Measurements from ENCODE around the gene ZNF791.
"Not testable (repeated sequence)": the region's sequence is repeated elsewhere in the genome, so short reads cannot be mapped to it uniquely, and the experiment has no call there.

ZNF791 gene

DNA sequence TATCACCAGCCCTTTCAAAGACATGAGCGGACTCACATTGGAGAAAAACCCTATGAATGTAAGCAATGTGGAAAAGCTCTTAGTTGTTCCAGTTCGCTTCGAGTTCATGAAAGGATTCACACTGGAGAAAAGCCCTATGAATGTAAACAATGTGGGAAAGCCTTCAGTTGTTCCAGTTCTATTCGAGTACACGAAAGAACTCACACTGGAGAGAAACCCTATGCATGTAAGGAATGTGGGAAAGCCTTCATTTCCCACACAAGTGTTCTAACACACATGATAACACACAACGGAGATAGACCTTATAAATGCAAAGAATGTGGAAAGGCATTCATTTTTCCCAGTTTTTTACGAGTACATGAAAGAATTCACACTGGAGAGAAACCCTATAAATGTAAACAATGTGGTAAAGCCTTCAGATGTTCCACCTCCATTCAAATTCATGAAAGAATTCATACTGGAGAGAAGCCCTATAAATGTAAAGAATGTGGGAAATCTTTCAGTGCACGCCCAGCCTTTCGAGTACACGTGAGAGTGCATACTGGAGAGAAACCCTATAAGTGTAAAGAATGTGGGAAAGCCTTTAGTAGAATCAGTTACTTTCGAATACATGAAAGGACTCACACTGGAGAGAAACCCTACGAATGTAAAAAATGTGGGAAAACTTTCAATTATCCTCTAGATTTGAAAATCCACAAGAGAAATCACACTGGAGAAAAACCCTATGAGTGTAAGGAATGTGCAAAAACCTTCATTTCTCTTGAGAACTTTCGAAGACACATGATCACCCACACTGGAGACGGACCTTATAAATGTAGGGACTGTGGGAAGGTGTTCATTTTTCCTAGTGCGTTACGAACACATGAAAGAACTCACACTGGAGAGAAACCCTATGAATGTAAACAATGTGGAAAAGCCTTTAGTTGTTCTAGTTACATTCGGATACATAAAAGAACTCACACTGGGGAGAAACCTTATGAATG lies 17.6 kb downstream of the ZNF791 start:
- no peak for DNase-seq

DNA sequence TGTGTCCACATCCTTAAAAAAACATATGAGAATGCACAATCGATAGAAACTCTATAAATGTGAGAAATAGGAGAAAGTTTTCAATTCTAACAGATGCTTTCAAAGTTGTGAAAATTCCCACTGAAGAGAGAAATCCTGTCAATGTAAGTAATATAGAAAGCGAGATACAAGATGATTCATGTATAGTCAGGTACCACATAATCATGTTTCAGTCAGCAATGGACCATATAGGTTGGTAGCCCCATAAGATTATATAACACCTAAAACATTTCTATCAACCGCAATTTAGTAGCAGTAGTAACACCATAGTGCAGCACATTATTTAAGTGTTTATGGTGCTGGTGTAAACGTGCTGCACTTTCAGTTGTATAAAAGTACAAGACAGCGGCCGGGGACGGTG lies 18.5 kb downstream of the ZNF791 start:
- DNase-seq, result no peak

DNA sequence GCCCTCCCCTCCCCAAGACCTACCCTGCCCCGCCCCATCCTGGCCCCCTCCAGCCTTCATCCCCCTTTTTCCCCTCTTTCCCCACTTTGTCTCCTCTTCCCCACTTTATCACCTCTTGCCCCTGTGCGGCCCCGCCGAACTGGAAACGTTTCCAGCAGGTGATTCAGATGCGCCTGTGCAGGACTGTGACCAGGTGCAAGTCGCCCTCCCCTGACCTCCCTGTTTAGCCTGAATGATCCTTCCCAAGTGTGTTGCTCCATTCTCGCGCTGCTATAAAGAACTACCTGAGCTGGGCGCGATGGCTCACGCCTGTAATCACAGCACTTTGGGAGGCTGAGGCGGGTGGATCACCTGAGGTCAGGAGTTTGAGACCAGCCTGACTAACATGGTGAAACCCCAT lies 25.9 kb downstream of the ZNF791 start:
- DNase-seq, result no peak

DNA sequence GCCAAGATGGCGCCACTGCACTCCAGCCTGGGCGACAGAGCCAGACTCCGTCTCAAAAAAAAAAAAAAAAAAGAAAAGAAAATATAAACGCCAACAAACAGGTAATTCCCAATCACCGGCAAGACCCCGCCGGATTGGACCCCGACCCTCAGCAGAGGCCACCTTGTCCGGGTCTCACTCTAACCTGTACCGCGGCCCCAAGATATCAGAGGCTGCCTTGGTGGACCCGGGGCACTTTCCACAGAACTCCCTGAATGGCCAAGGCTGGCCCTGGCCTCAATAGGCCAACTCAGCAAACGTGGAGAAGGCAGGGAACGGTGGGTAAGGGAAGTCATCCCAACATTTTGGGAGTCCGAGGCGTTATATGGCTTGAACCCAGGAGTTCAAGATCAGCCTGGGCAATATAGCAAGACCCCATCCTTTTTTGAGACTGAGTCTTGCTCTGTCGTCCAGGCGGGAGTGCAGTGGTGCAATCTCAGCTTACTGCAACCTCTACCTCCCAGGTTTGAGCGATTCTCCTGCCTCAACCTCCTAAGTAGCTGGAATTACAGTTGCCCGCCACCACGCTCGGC lies 28.0 kb downstream of the ZNF791 start:
- DNase-seq, result no peak

DNA sequence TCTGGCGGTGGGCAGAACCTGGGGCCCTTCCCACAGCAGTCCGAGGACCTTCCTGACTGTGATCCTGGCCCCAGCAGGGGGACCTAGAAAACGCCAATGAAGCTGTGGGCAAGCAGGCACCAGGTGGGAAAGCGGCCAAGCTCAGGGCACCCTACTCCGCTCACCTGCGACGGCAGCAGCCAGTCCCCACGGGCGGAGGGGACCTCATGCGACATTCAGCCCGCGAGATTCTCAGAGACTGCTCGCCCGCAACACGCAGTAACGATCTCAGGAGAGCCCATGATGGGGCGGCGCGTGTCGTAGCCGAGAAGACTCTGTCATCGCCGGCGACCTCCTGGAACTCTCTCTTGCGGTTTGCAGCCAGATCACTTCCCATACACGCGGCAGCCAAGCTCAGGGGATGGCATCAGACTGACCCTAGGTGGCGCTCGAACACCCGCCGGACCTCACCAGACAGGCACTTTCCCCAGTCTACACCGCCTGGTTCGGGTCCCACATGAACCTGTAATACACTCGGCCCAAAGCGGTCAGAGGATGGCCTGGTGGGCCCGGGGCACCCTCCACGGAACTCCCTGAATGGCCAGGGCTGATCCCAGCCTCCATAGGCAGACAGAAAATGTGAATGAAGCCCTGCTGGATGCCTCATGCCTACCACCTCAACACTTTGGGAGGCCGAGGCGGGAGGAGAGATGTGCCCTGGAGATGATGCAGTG lies 29.3 kb downstream of the ZNF791 start:
- peak; percentile 79 for DNase-seq

DNA sequence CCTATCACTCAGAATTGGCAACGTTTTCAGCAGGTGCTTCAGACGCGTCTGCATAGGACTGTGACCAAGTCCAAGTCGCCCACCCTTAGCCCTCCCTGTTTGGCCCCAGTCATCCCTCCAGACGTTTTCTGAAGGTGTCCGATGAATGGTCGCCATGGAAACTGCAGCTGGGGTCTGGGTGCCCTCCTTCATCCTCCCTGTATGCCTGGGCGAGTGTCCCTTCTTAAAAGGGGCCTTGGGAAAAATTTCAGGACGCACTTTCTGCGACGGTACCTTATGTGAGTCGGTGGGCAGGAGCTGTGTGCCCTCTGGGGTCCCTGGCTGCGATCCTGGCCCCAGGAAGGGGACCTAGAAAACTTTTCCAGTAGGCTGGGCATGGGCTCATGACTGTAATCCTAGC lies 30.7 kb downstream of the ZNF791 start:
- no peak for DNase-seq

DNA sequence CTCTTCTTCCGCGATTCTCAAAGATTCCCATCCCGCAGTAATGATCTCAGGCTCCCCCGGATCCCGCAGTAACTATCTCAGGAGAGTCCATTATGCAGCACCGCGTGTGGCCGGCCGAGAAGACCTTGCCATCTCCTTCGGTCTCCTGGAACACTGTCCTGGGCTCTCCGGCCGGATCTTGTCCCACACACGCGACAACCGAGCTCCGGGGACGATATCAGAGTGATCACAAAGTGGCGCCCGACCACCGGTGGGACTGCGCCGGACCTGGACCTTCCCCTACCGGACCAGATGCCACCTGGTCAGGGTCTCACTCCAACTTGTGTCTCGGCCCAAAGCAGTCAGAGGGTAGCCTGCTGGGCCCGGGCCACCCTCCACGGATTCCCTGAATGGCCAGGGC lies 31.8 kb downstream of the ZNF791 start:
- DNase-seq, result no peak

DNA sequence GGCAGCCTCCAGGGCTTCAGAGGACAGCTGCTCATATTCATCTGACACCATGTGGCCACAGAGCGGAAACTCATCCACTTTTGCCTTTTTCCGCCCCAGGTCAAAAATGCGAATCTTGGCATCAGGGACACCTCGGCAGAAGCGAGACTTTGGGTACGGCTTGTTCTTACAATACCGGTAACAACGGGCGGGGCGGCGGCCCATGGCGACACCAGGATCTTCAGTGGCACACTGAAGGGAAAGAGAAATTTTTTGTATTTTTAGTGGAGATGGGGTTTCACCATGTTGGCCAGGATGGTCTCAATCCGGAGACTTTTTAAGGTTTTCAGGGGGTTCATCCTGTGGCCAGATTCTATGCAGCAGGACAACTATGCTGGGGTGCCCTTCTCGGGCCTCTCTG lies 33.0 kb downstream of the ZNF791 start:
- not testable (repeated sequence) for DNase-seq

DNA sequence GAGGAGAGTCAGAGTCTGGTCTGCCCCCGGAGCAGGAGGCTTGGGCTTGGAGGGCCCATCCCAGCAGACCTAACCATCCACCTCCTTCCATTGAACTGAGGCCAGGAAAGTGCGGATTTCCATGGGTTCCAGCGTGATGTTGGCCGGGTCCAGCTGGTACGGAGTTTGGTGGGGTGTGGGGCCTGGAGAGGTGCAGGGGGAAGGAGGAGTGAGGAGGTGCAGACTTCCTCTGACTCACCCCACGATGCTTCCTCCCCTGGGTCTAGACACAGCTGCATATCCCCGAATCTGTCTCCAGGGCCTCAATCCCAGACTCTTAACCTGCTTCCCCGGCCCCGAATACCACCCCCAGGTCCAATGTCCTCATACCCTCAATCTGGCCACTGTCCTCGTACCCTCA lies 35.8 kb downstream of the ZNF791 start:
- DNase-seq, result no peak

DNA sequence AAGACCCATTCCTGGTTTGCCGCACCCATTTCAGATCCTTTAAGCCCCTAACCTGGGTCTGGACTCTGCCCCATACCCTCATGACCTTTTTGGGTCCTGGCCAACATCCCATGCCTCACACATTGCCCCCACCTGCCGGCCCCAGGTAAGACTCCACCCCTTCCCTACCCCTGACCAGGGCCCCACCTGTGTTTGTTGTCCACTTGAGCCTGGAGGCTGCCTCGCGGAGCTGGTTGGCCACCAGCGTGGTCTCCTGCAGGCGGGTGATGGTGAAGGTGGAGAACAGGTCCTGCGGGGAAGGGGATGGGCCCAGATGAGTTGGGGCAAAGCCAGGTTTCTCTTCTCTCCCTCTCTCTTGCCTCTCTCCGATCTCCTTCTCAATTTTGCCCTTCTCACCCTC lies 36.3 kb downstream of the ZNF791 start:
- no peak for DNase-seq

DNA sequence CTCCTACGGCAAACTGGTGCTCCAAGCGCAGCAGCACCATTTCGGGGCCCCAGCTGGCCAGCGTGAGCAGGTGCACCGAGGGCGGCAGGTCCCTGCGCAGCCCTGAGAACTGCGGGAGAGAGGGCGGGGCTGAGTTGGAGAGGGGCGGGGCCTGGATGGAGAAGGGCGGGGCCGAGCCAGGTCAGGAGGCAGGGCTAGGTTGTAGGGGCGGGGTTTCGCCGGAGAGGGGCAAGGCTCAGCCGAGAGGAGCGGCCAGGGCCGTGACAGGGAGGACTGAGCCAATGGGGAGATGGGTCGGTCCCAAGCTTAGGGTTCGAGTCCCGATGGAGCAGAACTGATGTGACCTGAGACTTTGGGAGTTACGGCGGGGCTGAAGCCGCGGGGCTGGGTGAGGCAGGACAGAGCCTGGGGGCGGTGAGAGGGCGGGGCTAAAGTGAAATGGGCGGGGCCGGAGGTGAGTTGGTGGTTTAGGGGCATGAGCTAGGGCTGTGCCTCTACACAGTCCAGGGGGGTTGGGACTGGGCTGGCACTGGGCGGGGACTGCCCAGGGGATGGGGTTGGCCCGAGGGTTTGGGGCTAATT lies 36.9 kb downstream of the ZNF791 start:
- DNase-seq, result peak; percentile 63

DNA sequence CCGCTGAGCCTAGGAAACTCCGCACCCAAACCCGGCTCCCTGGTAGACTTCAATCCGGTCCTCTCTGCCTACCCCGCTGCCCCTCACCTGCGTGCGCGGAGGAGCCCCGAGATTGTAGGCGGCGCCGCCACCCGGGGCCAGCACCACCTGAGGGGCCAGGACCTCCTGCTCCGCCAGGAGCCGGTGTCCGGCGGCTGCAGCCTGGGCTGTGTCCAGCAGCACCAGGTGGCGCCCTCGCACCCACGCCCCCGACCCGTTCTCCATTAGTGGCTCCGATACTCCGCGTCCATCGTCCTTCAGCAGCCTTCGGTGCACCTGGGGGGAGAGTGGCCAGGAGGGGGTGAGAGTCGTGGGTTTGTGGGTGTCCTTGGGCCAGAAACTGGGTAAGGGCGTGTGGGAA lies 37.4 kb downstream of the ZNF791 start:
- peak; percentile 51 for DNase-seq

DNA sequence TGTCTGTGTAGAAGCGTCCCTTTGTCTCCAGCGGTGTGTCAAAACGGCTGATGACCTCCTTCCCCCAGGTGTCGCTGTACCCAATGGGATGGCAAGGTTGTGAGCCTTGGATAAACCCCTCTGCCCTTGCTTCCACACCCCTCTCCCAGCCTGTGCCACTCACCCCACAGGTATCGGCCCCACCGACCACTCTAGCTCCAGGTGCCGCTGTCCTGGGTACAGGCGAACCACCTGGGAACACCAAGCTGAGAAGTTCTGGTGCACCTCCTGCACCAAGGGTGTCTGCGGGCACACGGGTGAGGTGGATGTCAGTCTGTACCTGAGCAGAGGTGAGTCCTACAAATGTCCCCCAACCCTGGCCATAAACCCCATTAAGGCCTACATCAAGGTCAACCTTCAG lies 39.2 kb downstream of the ZNF791 start:
- DNase-seq, result no peak

DNA sequence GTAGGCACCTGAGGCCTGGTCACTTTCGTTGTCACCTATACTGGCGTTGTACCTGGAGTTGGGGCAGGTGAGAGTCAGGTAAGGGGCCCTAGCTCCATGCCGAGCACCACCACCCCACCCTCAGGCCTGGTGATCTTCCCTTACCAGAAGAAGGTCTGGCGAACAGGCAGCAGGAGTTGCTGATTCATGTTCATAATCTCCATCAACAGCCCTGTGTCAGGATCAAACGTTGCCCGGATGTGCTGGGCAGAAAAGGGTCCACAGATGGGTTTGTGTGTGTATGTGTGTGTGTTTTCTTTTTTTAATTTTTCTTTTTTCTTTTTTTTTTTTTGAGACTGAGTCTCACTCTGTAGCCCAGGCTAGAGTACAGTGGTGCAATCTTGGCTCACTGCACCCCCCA lies 41.5 kb downstream of the ZNF791 start:
- DNase-seq, result no peak

DNA sequence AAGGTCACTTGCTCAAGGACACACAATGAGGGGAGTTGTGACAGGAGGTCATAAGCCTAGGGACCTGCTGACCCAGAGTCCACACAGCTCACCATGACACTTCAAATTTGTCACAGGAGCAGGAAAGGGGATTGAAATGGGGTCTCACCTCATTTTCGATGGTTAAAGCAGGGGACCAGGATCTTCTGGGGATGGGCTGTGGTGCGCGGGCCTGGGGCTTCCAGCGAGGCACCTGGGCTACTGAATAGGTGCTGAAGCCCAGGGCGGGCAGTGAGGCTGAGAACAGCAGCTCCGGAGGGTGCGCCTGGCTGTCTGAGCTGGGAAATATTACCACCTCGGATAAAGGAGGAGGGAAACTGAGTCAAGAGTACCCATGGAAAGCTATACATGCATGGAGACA lies 44.8 kb downstream of the ZNF791 start:
- no peak for DNase-seq

DNA sequence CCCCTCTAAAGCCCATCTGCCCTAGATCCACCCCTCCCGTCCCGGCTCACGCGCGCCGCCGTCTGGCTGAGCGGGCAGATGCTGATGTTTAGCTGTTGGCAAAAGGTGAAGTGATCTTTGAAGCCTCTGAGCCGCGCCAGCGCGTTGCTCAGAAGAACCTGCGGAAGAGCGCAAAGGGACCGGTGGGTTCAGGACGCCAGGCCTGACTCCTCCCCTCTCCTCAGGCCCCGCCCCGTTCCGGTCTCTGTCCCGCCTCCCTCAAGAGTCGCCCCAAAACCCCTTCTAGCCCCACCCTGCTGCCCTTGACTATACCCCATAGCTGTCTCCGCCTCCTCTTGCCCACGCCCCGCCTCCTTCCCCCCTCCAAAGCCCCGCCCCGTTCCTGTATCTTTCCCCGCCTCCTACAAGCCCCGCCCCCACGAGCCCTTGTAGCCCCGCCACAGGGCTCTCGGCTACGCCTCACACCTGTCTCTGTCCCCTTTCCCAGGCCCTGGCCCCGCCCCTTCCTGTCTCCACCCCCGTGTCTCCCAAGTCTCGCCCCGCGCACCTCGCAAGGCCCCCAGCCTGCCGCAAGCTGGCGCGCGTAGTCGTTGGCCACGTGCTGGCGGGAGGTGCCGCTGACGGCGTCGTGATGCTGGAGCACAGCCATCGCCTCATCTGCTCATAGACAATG lies 46.3 kb downstream of the ZNF791 start:
- no peak for DNase-seq

DNA sequence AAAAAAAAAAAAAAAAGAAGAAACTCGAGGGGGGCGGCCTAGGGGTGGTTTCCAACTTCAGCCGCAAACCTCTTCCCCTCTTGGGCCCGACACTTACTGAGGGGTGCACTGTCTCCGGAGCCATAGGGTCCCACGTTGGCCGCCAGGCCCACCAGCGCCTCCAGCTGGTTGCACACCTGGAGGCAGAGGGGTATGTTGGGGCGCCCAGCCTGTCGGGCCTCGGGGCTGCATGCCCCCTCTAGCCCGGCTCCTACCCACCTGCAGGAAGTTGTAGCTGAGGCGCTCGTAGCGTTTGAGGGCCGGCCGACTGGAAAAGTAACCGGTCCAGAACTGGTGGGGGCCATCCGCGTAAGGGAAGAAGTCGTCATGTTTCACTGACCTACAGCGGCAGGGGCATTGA lies 47.2 kb downstream of the ZNF791 start:
- no peak for DNase-seq

DNA sequence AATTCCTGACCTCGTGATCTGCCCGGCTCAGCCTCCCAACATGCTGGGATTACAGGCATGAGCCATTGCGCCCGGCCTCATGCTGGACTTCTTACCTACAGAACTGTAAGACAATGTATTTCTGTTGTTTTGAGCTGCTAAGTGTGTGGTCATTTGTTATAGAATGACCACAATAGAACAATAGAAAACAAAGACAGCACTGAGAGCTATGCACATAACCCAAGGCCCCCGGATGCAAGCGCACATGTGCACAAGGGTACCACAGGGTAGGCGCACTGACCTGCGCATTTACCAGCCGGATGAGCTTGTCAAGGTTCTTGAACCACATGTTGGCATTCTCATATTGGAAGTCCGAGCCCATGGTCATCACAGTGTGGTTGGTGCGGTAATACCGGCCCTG lies 50.3 kb downstream of the ZNF791 start:
- DNase-seq, result no peak

DNA sequence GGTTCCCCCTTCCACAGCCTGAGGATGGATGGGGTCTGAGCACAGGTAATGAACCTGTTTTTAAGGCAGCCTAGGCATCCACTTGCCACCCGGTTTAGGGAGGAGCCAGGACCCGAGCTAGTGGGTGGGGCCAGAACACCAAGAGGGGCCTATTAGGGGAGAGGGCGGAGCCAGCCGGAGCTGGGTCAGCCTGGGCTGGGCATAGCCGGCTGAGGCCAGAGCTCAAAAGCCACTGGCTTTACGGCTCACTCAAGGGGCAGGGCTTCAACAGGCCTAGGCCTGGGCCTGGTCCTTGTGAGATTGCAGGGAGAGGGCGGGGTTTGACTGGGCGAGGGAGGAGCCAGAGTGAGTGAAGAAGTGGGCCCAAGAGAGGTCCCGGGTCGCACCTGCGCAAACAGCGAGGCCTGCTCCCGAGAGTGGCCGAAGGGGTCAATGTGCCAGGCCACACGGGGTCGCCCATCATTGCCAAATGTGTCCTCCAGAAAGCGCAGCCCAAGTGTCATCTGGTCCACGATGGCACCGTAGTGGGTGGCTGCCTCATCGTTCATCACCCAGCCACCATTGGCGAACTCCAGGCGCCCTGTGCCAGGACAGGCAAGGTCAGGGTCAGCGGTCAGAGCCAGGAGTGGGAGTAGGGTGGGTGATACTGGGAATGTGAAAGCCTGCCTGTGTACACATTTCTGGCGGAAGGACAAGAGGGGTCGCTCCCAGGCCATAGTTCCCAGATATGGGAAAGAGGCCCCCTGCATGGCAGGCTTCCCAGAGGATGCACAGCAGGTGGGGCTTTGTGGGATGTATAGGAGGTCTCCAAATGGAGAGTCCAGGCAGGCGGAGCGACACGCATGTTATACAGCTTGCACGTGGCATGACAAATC lies 53.9 kb downstream of the ZNF791 start:
- no peak for DNase-seq

DNA sequence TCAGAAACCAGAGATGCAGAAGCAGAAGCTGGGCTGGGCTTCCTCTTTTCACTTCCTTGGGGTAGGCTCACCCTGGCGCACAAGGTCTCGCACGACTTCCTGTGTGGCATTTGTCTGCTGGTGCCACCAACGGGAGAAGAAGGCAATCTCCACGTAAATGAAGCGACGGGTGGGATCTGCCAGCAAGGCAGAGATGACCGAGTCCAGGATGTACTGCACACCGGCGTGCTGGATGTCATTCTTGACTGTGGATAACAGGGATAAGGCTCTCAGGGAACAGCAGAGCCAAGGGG lies 54.5 kb downstream of the ZNF791 start:
- DNase-seq, result no peak

DNA sequence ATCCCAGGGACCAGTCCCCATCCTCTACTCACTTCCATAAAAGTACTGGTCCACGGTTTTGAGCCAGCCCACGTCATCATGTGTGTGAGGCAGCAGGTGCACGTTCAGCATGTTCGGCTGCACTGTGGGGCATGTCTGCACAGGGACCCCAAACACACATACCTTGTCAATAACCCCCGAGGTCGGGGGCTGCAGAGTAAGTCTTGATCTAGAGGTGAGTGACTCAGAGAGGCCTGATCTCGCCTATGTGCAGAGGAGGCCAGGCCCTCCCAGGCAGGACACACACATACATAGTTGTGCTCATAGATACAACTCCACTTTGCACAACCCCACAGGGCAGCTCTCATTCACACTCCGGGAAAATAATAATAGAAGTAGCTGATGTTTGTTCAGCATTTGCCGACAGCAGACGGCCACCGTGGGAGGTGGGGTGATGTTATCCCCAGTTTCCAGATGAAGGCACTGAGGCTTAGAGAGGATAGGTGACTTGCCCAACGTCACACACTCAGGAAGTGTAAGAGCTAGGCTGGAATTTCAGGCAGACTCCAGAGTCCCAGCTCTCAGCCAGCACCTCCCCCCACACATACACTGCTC lies 55.0 kb downstream of the ZNF791 start:
- DNase-seq, result no peak

All from right kidney (tissue), 1 donor.